ENCODE results near the gene MORN3. TPM values are rescaled to one million over a fixed set of nuclear protein-coding genes. Genes with fewer than 3 reads are reported as not detected.

The MORN3 gene
- total and polyA plus RNA-seq, 2 of the 4 experiments (the other 2 are of a cell fraction): 0.18 to 0.22 TPM

- Histone ChIP-seq H3K14ac (replicated peaks; ENCODE audit: low read depth, low read length) (no peak overlapping the region), H3K4me3 (ENCODE audit: insufficient read depth, low read depth, low read length) (no peak overlapping the region), H3K9me3 (ENCODE audit: control insufficient read depth, insufficient read depth, low read length) (no peaks in the 10 kb centered on the region), H3K79me1 (ENCODE audit: low read depth in 1 of 2, low read length in 2 of 2) (no peaks in the 10 kb centered on the region), H3K27ac (ENCODE audit: insufficient read depth, low read length) (no peak overlapping the region), H2AFZ (replicated peaks; ENCODE audit: low read length, poor library complexity) (no peak overlapping the region), H3K4me2 (ENCODE audit: low read depth, low read length) (no peak overlapping the region), H4K20me1 (ENCODE audit: insufficient read depth, low read length) (no peaks in the 10 kb centered on the region), H2BK5ac (ENCODE audit: low read depth, low read length, poor library complexity, severe bottlenecking) (no peak overlapping the region), H4K91ac (ENCODE audit: insufficient read depth, low read depth, low read length) (no peak overlapping the region), H3K56ac (ENCODE audit: extremely low read depth, insufficient read depth, low read length) (no peak overlapping the region), H2BK20ac (ENCODE audit: low read depth, low read length) (no peak overlapping the region), H2BK15ac (ENCODE audit: low read depth, low read length) (no peak overlapping the region), H3K18ac (ENCODE audit: low read depth, low read length) (no peak overlapping the region), H3K4ac (ENCODE audit: low read depth, low read length) (no peak overlapping the region), H4K8ac (ENCODE audit: low read depth in 2 of 2, low read length in 2 of 2) (no peak overlapping the region), H3K27me3 (ENCODE audit: control insufficient read depth, insufficient read depth, low read length) (no peaks in the 10 kb centered on the region), H2BK120ac (ENCODE audit: low read depth, low read length) (no peak overlapping the region), H3K9me1 (ENCODE audit: insufficient read depth, low read length) (no peaks in the 10 kb centered on the region), H3K23ac (ENCODE audit: low read depth, low read length) (no peak overlapping the region), H2AK5ac (ENCODE audit: low read depth, low read length) (no peak overlapping the region), H3K4me1 (ENCODE audit: control insufficient read depth, insufficient read depth, low read length) (no peaks in the 10 kb centered on the region), H4K5ac (ENCODE audit: low read depth, low read length) (no peak overlapping the region), H3K9ac (ENCODE audit: low read depth, low read length) (no peak overlapping the region), H3K36me3 (ENCODE audit: control insufficient read depth, insufficient read depth, low read length) (no peaks in the 10 kb centered on the region), H2AK9ac (replicated peaks; ENCODE audit: low read depth, low read length, poor library complexity) (no peak overlapping the region)
- ATAC-seq (ENCODE audit: low read depth) (no peak), DNase-seq (no peak)
- ChIA-PET CTCF (no interaction called here), POLR2A (ENCODE audit: unreplicated experiment) (no interaction called here)
- BruUV-seq (replicated peaks): no TSS peak
- in situ Hi-C loops (cut with MboI; ENCODE audit: low sequenced_read_pairs): no loop called here
- dilution Hi-C loops (cut with HindIII; ENCODE audit: low sequenced_read_pairs, unreplicated experiment): no loop called here
- TF ChIP-seq ELK1 (IDR thresholded peaks at IDR 0.05; ENCODE audit: borderline replicate concordance, low read depth, low read length) (no peak), MAZ (IDR thresholded peaks at IDR 0.05; ENCODE audit: borderline replicate concordance, low read depth, low read length) (no peak), USF2 (IDR thresholded peaks at IDR 0.05; ENCODE audit: low read depth, low read length) (no peak), BHLHE40 (IDR thresholded peaks at IDR 0.05; ENCODE audit: low read depth, low read length) (no peak), CHD1 (IDR thresholded peaks at IDR 0.05; ENCODE audit: low read depth, low read length) (no peak), POLR2A (IDR thresholded peaks at IDR 0.05; ENCODE audit: low read depth, low read length) (no peak), FOS (IDR thresholded peaks at IDR 0.05; ENCODE audit: low read depth, low read length) (no peak), MAFK (IDR thresholded peaks at IDR 0.05; ENCODE audit: low read depth, low read length) (no peak), NFE2L2 (IDR thresholded peaks at IDR 0.05; ENCODE audit: low read depth, low read length) (no peak), RAD21 (IDR thresholded peaks at IDR 0.05; ENCODE audit: low read length) (no peak), RCOR1 (IDR thresholded peaks at IDR 0.05; ENCODE audit: insufficient replicate concordance, low read length) (no peak), CTCF (conservative IDR thresholded peaks at IDR 0.05; ENCODE audit: low read depth, low read length) (no peak), CEBPB (IDR thresholded peaks at IDR 0.05; ENCODE audit: low read depth, low read length) (no peak), MXI1 (IDR thresholded peaks at IDR 0.05; ENCODE audit: borderline replicate concordance, low read depth, low read length) (no peak), RFX5 (IDR thresholded peaks at IDR 0.05; ENCODE audit: low read depth, low read length) (no peak), SMC3 (IDR thresholded peaks at IDR 0.05; ENCODE audit: low read depth, low read length) (no peak)
- intact Hi-C loops (cut with micrococcal nuclease): no loop called here
- WGBS, 2 experiments (ENCODE audit: extremely low coverage in 2 of 2, insufficient read length in 1 of 2): 87% methylated on average over 3 of the region's 6 CpGs; no CpG with 5 or more reads in 1 of the 2 experiments
Observed at GRCh38 chr12:121603581-121603980, 65.9 kb downstream of the MORN3 start.

All from IMR-90 (cell line).